Measurements from ENCODE around the gene DUSP5.
A peak's percentile ranks its signal among the peaks of the same experiment; 100 is the strongest.

DUSP5 gene

GRCh38 chr10:110481919-110482318 lies 15.8 kb upstream of the DUSP5 start:
- DNase-seq (ENCODE audit: low spot score), result no peak

GRCh38 chr10:110483633-110484032 lies 14.1 kb upstream of the DUSP5 start:
- no peak for DNase-seq (ENCODE audit: low spot score)

- DNase-seq (ENCODE audit: low spot score), result no peak
Measured at GRCh38 chr10:110485541-110485940, 12.2 kb upstream of the DUSP5 start.

- no peak for DNase-seq (ENCODE audit: low spot score)
Measured at GRCh38 chr10:110486680-110487410, 10.9 kb upstream of the DUSP5 start.

- peak; percentile 83 for DNase-seq (ENCODE audit: low spot score)
Measured at GRCh38 chr10:110487411-110488331, 10.0 kb upstream of the DUSP5 start.

GRCh38 chr10:110488332-110488681 lies 9.4 kb upstream of the DUSP5 start:
- DNase-seq (ENCODE audit: low spot score), result no peak

- DNase-seq (ENCODE audit: low spot score), result no peak
Measured at GRCh38 chr10:110488940-110489339, 8.8 kb upstream of the DUSP5 start.

GRCh38 chr10:110490640-110491039 lies 7.1 kb upstream of the DUSP5 start:
- no peak for DNase-seq (ENCODE audit: low spot score)

- DNase-seq (ENCODE audit: low spot score), result peak; percentile 86
Measured at GRCh38 chr10:110491346-110491745, 6.4 kb upstream of the DUSP5 start.

GRCh38 chr10:110492069-110492822 lies 5.5 kb upstream of the DUSP5 start:
- peak; percentile 65 for DNase-seq (ENCODE audit: low spot score)

GRCh38 chr10:110493832-110494426 lies 3.8 kb upstream of the DUSP5 start:
- no peak for DNase-seq (ENCODE audit: low spot score)

GRCh38 chr10:110494532-110494931 lies 3.2 kb upstream of the DUSP5 start:
- no peak for DNase-seq (ENCODE audit: low spot score)

- peak; percentile 77 for DNase-seq (ENCODE audit: low spot score)
Measured at GRCh38 chr10:110495731-110496552, 1.8 kb upstream of the DUSP5 start.

GRCh38 chr10:110496553-110497437 lies 912 bp upstream of the DUSP5 start:
- DNase-seq (ENCODE audit: low spot score), result peak; percentile 56

- no peak for DNase-seq (ENCODE audit: low spot score)
Measured at GRCh38 chr10:110498087-110498981, 627 bp downstream of the DUSP5 start.

- peak; percentile 77 for DNase-seq (ENCODE audit: low spot score)
Measured at GRCh38 chr10:110498982-110499795, 1.5 kb downstream of the DUSP5 start.

- DNase-seq (ENCODE audit: low spot score), result no peak
Measured at GRCh38 chr10:110499796-110500514, 2.2 kb downstream of the DUSP5 start.

- peak; percentile 94 for DNase-seq (ENCODE audit: low spot score)
Measured at GRCh38 chr10:110500515-110500905, 2.8 kb downstream of the DUSP5 start.

Data from RKO (cell line).